PFSK-1 (cell line): ENCODE data around the gene BCAT1.

Source experiments
- FOXP2 ChIP-seq: optimal IDR thresholded peaks from 2 replicates; pipeline ENCODE3; 2011; ENCODE audit warnings: borderline replicate concordance, control low read depth, inconsistent platforms; ENCODE audit not compliant: insufficient read depth; ENCODE audit errors: extremely low read length, extremely low read depth
- POLR2AphosphoS5 ChIP-seq: IDR thresholded peaks from 2 replicates; pipeline ENCODE4 v1.6.1; 2012; ENCODE audit warnings: low read depth, mild to moderate bottlenecking, control low read depth, low read length, moderate library complexity
- SIN3A ChIP-seq: IDR thresholded peaks from 2 replicates; pipeline ENCODE4 v1.6.1; 2012; ENCODE audit warnings: mild to moderate bottlenecking, low read length, moderate library complexity, borderline replicate concordance; ENCODE audit not compliant: insufficient read depth
- TAF1 ChIP-seq: IDR thresholded peaks from 2 replicates; pipeline ENCODE4 v1.6.1; 2012; ENCODE audit warnings: low read length, control low read depth, borderline replicate concordance; ENCODE audit not compliant: insufficient read depth
- TF ChIP-seq, protein P1 (sequence below), 2 experiments: IDR thresholded peaks; 2 replicates each; pipeline versions ENCODE4 v1.6.1 to v1.8.0; 2011 to 2012; ENCODE audit warnings: low read depth in 2 of 2, low read length in 2 of 2, control low read depth in 1 of 2, inconsistent platforms in 1 of 2, mild to moderate bottlenecking in 1 of 2, moderate library complexity in 1 of 2; ENCODE audit not compliant: insufficient read depth in 1 of 2

The BCAT1 gene

DNA sequence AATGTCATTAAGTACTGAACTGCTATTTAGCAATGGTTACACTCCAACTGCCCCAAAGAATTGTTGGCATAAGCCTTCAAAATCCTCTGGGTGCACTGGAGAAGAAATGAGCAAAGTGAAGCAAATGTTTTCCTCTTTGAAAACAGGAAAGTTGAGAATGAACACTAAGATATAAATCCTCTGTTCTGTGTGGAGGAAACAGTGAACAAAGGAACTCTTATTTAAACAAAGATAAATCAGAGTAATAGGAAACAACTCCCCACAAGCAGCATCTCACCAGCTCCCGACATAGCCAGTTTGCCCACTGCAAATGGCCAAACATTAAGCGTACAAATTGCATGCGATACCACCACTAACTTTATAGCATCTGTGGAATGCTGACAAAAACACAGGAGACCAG is 54.0 kb downstream of the BCAT1 start:
- TF ChIP-seq TAF1 = no peak
- TF ChIP-seq FOXP2 = no peak
- TF ChIP-seq, protein P1, sequence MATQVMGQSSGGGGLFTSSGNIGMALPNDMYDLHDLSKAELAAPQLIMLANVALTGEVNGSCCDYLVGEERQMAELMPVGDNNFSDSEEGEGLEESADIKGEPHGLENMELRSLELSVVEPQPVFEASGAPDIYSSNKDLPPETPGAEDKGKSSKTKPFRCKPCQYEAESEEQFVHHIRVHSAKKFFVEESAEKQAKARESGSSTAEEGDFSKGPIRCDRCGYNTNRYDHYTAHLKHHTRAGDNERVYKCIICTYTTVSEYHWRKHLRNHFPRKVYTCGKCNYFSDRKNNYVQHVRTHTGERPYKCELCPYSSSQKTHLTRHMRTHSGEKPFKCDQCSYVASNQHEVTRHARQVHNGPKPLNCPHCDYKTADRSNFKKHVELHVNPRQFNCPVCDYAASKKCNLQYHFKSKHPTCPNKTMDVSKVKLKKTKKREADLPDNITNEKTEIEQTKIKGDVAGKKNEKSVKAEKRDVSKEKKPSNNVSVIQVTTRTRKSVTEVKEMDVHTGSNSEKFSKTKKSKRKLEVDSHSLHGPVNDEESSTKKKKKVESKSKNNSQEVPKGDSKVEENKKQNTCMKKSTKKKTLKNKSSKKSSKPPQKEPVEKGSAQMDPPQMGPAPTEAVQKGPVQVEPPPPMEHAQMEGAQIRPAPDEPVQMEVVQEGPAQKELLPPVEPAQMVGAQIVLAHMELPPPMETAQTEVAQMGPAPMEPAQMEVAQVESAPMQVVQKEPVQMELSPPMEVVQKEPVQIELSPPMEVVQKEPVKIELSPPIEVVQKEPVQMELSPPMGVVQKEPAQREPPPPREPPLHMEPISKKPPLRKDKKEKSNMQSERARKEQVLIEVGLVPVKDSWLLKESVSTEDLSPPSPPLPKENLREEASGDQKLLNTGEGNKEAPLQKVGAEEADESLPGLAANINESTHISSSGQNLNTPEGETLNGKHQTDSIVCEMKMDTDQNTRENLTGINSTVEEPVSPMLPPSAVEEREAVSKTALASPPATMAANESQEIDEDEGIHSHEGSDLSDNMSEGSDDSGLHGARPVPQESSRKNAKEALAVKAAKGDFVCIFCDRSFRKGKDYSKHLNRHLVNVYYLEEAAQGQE (IDR thresholded peaks at IDR 0.05; ENCODE audit: insufficient read depth in 1 of 2, low read depth in 2 of 2, low read length in 2 of 2) = no peak
- TF ChIP-seq POLR2AphosphoS5 = no peak
- no peak for TF ChIP-seq SIN3A

GRCh38 chr12:24890048-24890803 is 58.7 kb downstream of the BCAT1 start:
- TF ChIP-seq POLR2AphosphoS5 (no peak), TAF1 (no peak)
- TF ChIP-seq, protein P1 (IDR thresholded peaks at IDR 0.05; ENCODE audit: insufficient read depth in 1 of 2, low read depth in 2 of 2, low read length in 2 of 2) = no peak

- TF ChIP-seq TAF1 (no peak), POLR2AphosphoS5 (no peak), FOXP2 (no peak), SIN3A (no peak)
Measured at GRCh38 chr12:24889411-24889810, 59.5 kb downstream of the BCAT1 start.

GRCh38 chr12:24888813-24889212 is 60.1 kb downstream of the BCAT1 start:
- TF ChIP-seq SIN3A (no peak), POLR2AphosphoS5 (no peak), FOXP2 (no peak), TAF1 (no peak)
- TF ChIP-seq, protein P1 (IDR thresholded peaks at IDR 0.05; ENCODE audit: insufficient read depth in 1 of 2, low read depth in 2 of 2, low read length in 2 of 2) = no peak

GRCh38 chr12:24884911-24885310 is 64.0 kb downstream of the BCAT1 start:
- TF ChIP-seq FOXP2 = no peak
- no peak for TF ChIP-seq POLR2AphosphoS5
- TF ChIP-seq, protein P1 (IDR thresholded peaks at IDR 0.05; ENCODE audit: insufficient read depth in 1 of 2, low read depth in 2 of 2, low read length in 2 of 2) = no peak
- TF ChIP-seq TAF1 = no peak
- no peak for TF ChIP-seq SIN3A
